ENCODE data around the gene UPK3B.
"Not testable (repeated sequence)": the region's sequence is repeated elsewhere in the genome, so short reads cannot be mapped to it uniquely, and the experiment has no call there.

The UPK3B gene

GRCh38 chr7:76511911-76512885, 1.8 kb downstream of the UPK3B start:
- H4K8ac ChIP-seq (ENCODE audit: low read depth, low read length); H2AK5ac ChIP-seq (ENCODE audit: low read depth, low read length); H3K4me2 ChIP-seq (ENCODE audit: insufficient read depth, low read length, poor library complexity, severe bottlenecking); H2BK15ac ChIP-seq (ENCODE audit: low read length); H3K27me3 ChIP-seq (ENCODE audit: control insufficient read depth in 3 of 3, insufficient read depth in 3 of 3, low read depth in 1 of 3, low read length in 3 of 3); H2BK12ac ChIP-seq (ENCODE audit: low read length); H3K4me3 ChIP-seq (ENCODE audit: low read length in 2 of 2); DNase-seq (ENCODE audit: low spot score); H3K36me3 ChIP-seq (replicated peaks in 1 of 2; ENCODE audit: control insufficient read depth in 2 of 2, insufficient read depth in 2 of 2, low read length in 2 of 2); H3K4ac ChIP-seq (ENCODE audit: low read length); H3K14ac ChIP-seq (ENCODE audit: low read length); H4K91ac ChIP-seq (ENCODE audit: low read depth, low read length, poor library complexity); H2BK120ac ChIP-seq (ENCODE audit: low read depth, low read length); H3K79me1 ChIP-seq (ENCODE audit: low read depth, low read length); H3K9ac ChIP-seq (ENCODE audit: low read depth, low read length, poor library complexity); H2BK5ac ChIP-seq (ENCODE audit: low read length); H3K9me3 ChIP-seq (replicated peaks in 1 of 2; ENCODE audit: control insufficient read depth in 2 of 2, insufficient read depth in 1 of 2, low read depth in 1 of 2, low read length in 2 of 2); H2AFZ ChIP-seq (ENCODE audit: low read length); H3K23ac ChIP-seq (ENCODE audit: low read depth, low read length, poor library complexity); H3K18ac ChIP-seq (ENCODE audit: low read length); H3K27ac ChIP-seq (replicated peaks; ENCODE audit: low read length): not testable (repeated sequence)
- peaks cover 10 to 17% of the 10 kb centered on the region in 2 donors for H3K4me1 ChIP-seq (ENCODE audit: control insufficient read depth in 2 of 2, insufficient read depth in 1 of 2, low read depth in 1 of 2, low read length in 2 of 2)
- no CpG with 5 or more reads among the region's 31 CpGs for whole genome bisulfite sequencing, 2 donors (ENCODE audit: extremely low coverage in 2 of 2, insufficient read length in 2 of 2, insufficient replicate concordance in 1 of 2)

- H3K27me3 ChIP-seq (ENCODE audit: control insufficient read depth in 3 of 3, insufficient read depth in 3 of 3, low read depth in 1 of 3, low read length in 3 of 3) = no peaks in the 10 kb centered on the region
Measured at GRCh38 chr7:76512941-76513816, 2.8 kb downstream of the UPK3B start.

GRCh38 chr7:76513817-76514799, 3.8 kb downstream of the UPK3B start:
- no peak overlapping the region for H3K9ac ChIP-seq (ENCODE audit: low read depth, low read length, poor library complexity)
- no peaks in the 10 kb centered on the region for H3K79me1 ChIP-seq (ENCODE audit: low read depth, low read length)
- H2BK15ac ChIP-seq (ENCODE audit: low read length) = no peak overlapping the region
- no peak overlapping the region for H2AK5ac ChIP-seq (ENCODE audit: low read depth, low read length)
- H3K14ac ChIP-seq (ENCODE audit: low read length) = no peak overlapping the region
- peaks cover 10 to 17% of the 10 kb centered on the region in 2 donors for H3K4me1 ChIP-seq (ENCODE audit: control insufficient read depth in 2 of 2, insufficient read depth in 1 of 2, low read depth in 1 of 2, low read length in 2 of 2)
- H3K27me3 ChIP-seq (ENCODE audit: control insufficient read depth in 3 of 3, insufficient read depth in 3 of 3, low read depth in 1 of 3, low read length in 3 of 3) = no peaks in the 10 kb centered on the region
- no peak overlapping the region for H3K27ac ChIP-seq (replicated peaks; ENCODE audit: low read length)
- H2BK12ac ChIP-seq (ENCODE audit: low read length) = no peak overlapping the region
- no peak overlapping the region for H4K8ac ChIP-seq (ENCODE audit: low read depth, low read length)
- peak overlapping the region; percentile 75 for H2BK5ac ChIP-seq (ENCODE audit: low read length)
- H2AFZ ChIP-seq (ENCODE audit: low read length) = no peak overlapping the region
- no peak overlapping the region for H3K23ac ChIP-seq (ENCODE audit: low read depth, low read length, poor library complexity)
- H3K4me2 ChIP-seq (ENCODE audit: insufficient read depth, low read length, poor library complexity, severe bottlenecking) = no peak overlapping the region
- H3K4ac ChIP-seq (ENCODE audit: low read length) = no peak overlapping the region
- H3K4me3 ChIP-seq (ENCODE audit: low read length in 2 of 2) = no peak overlapping the region
- no peak for DNase-seq (ENCODE audit: low spot score)
- no peak overlapping the region for H2BK120ac ChIP-seq (ENCODE audit: low read depth, low read length)
- no CpG with 5 or more reads among the region's 29 CpGs for WGBS, 2 donors (ENCODE audit: extremely low coverage in 2 of 2, insufficient read length in 2 of 2, insufficient replicate concordance in 1 of 2)
- H3K36me3 ChIP-seq (replicated peaks in 1 of 2; ENCODE audit: control insufficient read depth in 2 of 2, insufficient read depth in 2 of 2, low read length in 2 of 2) = no peaks in the 10 kb centered on the region
- no peaks in the 10 kb centered on the region for H3K9me3 ChIP-seq (replicated peaks in 1 of 2; ENCODE audit: control insufficient read depth in 2 of 2, insufficient read depth in 1 of 2, low read depth in 1 of 2, low read length in 2 of 2)
- no peak overlapping the region for H4K91ac ChIP-seq (ENCODE audit: low read depth, low read length, poor library complexity)
- H3K18ac ChIP-seq (ENCODE audit: low read length) = no peak overlapping the region

More at GRCh38 chr7:76512941-76513816, 2.8 kb downstream of the UPK3B start:
- Histone ChIP-seq H2BK15ac (ENCODE audit: low read length) (peak overlapping the region; percentile 37), H3K14ac (ENCODE audit: low read length) (peak overlapping the region; percentile 3), H4K91ac (ENCODE audit: low read depth, low read length, poor library complexity) (no peak overlapping the region), H3K9ac (ENCODE audit: low read depth, low read length, poor library complexity) (no peak overlapping the region), H4K8ac (ENCODE audit: low read depth, low read length) (no peak overlapping the region), H3K18ac (ENCODE audit: low read length) (peak overlapping the region; percentile 71), H3K4me3 (ENCODE audit: low read length in 2 of 2) (no peak overlapping the region), H2BK120ac (ENCODE audit: low read depth, low read length) (no peak overlapping the region), H3K79me1 (ENCODE audit: low read depth, low read length) (no peaks in the 10 kb centered on the region), H3K9me3 (replicated peaks in 1 of 2; ENCODE audit: control insufficient read depth in 2 of 2, insufficient read depth in 1 of 2, low read depth in 1 of 2, low read length in 2 of 2) (no peaks in the 10 kb centered on the region), H2AK5ac (ENCODE audit: low read depth, low read length) (peak overlapping the region; percentile 88), H3K23ac (ENCODE audit: low read depth, low read length, poor library complexity) (no peak overlapping the region), H3K4me2 (ENCODE audit: insufficient read depth, low read length, poor library complexity, severe bottlenecking) (no peak overlapping the region), H2BK12ac (ENCODE audit: low read length) (peak overlapping the region; percentile 46), H3K4ac (ENCODE audit: low read length) (no peak overlapping the region), H2BK5ac (ENCODE audit: low read length) (peak overlapping the region; percentile 75), H2AFZ (ENCODE audit: low read length) (peak overlapping the region; percentile 65), H3K36me3 (replicated peaks in 1 of 2; ENCODE audit: control insufficient read depth in 2 of 2, insufficient read depth in 2 of 2, low read length in 2 of 2) (no peaks in the 10 kb centered on the region), H3K27ac (replicated peaks; ENCODE audit: low read length) (no peak overlapping the region), H3K4me1 (ENCODE audit: control insufficient read depth in 2 of 2, insufficient read depth in 1 of 2, low read depth in 1 of 2, low read length in 2 of 2) (peaks cover 10 to 17% of the 10 kb centered on the region in 2 donors)
- WGBS, 2 donors (ENCODE audit: extremely low coverage in 2 of 2, insufficient read length in 2 of 2, insufficient replicate concordance in 1 of 2) = no CpG with 5 or more reads among the region's 21 CpGs
- no peak for DNase-seq (ENCODE audit: low spot score)

All from neuronal stem cell (in vitro differentiated cells).